ENCODE measurements around the gene XCL2. TPM values are rescaled to one million over a fixed set of nuclear protein-coding genes. Genes with fewer than 3 reads are reported as not detected.

Gene XCL2
- total RNA-seq, 1 experiment from 2014 or later: not detected

DNA sequence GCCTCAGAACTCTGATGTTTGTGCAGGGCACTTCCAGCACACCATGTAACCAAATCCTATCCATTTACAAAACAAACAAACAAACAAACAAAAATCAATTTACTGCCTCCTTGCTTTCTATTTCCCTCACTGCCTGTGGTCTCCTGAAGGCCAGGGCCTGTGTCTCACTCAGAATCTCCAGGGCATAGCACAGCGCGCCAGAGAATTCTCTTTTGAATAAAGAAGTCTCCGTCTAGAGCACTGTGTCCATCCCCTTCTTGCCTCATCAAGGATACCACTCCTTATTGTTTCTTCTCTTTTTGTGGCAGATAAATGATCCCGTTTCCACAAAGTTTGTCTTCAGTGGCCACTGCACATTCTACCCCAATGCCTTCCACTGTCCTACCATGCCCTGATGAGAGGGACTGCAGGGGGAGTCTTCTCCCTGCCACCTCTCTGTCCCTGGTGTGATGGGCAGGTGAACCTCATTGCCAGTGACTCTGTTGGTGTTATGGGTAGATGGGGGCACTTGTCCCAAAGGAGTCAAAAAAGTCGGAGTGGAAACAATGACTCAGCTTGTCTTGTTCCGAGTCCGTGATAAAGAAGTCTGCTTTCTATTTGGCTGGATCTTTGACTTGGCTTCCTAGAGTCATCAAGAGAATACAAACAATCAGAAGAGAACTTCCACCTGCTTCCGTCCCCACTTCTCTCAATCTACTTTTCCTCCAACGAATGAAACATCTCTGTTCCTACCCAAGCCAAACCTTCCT lies 30.0 kb downstream of the XCL2 start:
- DNase-seq (ENCODE audit: low spot score): no peak

DNA sequence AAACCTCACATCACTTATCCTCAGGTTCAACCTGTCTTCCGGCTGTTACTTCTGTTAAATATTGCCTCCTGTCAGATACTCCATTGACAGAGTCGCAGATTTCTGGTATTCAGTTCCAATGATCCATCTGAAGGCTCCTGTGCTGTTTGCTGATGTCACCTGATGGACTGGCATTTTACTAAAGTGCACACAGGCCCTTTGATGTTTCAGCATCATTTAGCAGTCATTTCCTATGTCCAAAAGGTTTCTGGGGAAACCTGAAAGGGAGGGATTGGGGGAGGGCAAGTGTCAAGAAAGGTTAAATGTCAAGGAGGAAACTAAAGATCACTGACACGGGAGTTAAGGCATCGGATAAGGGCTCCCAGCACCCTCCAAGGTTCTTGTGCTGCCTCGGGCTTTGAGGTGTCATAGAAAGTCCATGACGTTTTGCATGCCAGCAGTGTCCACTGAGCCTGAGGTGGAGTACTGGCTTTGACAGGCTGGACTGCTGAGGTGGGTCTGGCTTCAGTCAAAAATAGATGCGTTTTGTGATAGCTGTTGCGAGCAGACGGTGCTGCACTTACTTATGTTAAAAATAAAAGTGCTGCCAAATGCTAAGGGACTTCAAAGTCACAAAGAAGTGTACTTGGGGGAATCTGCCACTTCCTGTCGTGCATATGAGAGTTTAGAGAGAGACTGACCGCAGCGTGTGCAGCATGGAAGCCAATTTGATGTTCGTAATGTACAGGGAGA lies 30.8 kb downstream of the XCL2 start:
- no peak for DNase-seq (ENCODE audit: low spot score)

DNA sequence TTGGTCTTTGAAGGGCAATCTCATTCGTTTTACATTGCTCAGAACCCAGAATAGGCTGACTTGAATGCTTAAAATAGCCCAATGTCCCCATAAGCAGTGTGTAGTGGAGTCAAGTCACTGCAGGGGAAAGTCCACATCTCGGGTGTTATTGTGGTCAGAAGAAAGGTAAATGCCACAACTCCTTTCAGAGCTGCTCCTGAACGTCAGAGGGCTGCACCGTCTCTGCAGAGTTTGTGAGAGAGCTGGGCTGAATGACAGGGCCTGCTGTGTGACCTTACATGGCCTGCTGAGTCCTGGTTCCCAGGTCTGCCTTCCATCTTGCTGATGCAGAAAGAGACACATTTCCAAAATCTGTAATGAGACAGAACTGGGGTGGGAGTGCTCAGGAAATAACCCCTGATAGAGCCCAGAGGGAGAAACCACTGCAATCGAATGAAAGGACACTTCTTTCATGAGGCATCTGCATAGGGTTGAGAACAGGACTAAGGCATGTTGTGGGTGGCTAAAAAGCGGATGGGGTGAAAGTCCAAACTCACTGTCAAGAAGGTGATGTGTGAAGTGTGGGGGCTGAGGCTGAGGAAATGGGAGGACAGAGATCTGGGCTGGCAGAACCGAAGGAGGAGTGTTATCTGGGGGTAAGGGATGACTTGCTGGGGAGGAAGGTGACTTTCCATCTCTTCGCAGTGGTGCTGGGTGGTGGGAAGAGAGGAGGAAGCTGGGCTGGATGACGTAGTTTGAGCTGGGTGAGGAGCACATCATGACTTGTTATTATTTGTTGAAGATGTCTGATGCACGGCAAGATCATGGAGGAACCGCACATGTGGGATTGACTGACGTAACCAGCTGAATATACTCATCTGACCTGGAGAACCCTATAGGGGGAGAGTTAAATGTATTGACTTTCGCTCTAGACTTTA lies 33.7 kb downstream of the XCL2 start:
- no peak for DNase-seq (ENCODE audit: low spot score)

GRCh38 chr1:168509210-168509609 lies 34.6 kb downstream of the XCL2 start:
- no peak for DNase-seq (ENCODE audit: low spot score)

- DNase-seq (ENCODE audit: low spot score): no peak
Measured at GRCh38 chr1:168507828-168508227, 36.0 kb downstream of the XCL2 start.

DNA sequence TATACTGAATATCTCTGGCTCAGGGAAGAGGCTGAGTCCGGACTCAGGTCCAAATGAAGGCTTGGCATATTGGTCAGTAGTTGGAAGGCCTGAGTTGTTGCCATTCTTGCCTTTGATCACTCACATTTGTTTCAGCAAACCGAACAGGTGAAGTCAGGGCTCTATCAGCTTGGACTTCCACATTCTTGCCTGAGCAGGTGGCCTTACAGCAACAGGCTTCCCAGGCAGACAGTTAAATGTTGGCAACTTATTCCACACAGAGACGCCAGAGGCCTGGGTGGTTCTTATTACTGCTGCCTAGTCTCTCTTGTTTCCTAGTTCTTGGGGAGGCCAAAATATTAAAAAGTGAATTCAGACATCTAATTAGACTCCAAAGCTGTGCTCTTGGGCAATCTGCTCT lies 36.6 kb downstream of the XCL2 start:
- DNase-seq (ENCODE audit: low spot score): no peak

GRCh38 chr1:168506204-168506819 lies 37.5 kb downstream of the XCL2 start:
- DNase-seq (ENCODE audit: low spot score): no peak

- DNase-seq (ENCODE audit: low spot score): no peak
Measured at GRCh38 chr1:168505006-168505405, 38.8 kb downstream of the XCL2 start.

- DNase-seq (ENCODE audit: low spot score): peak; percentile 17
Measured at GRCh38 chr1:168504064-168504837, 39.5 kb downstream of the XCL2 start.

- DNase-seq (ENCODE audit: low spot score): peak; percentile 26
Measured at GRCh38 chr1:168499688-168500049, 44.1 kb downstream of the XCL2 start.

DNA sequence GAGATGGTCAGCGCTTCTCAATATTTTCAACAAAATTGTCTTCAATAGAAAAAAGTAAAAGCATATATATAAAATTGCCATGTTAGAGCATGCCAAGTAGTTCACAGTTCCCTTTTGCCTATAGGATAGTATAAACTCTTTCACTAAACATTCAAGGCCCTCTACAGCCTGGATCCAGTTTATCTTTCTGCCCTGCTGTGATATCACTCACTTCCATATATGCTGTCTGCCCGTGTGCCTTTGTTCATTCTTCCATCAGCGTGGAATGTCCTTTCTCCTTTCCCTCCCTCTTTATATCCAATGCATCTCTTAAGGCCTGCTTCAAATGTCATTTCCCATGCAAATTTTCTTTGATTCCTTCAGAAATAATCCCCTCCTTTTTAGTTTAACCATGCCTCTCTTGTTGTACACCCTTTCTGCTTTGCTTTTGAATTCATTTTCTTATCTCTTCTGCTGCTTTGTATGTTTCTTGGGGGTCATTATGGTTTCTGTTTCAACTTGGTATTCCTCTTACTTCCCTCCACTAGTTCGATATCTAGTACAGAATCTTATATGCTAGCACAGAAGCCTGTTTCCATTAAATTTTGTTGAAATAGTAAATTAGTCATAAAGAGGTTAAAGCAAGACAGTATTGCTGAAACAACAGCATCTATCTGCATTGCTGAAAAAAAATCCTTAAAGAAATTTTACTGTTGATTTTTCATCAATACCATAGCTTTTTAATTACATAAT lies 44.7 kb downstream of the XCL2 start:
- DNase-seq (ENCODE audit: low spot score): no peak

DNA sequence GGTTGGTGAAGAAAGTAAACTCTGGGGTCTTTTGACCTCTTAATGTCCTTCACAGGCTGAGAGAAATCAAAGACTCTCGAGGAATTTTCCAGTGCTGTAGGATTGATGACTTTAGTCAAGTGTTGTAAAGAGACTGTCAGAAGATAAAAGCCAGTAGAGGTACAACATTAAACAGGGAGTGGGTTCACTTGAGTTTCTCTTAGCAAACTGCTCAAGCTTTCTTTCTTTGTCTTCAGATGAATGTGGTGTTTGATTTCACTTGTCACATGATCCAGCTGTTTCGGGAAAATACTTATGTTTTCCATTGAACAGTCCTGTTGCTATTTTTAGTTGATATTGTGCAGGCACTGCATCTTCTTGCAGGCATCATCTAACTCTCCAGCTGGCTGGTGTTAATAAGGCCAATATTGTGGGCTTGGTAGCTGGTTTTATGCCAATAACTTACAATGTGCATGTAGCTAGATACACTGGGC lies 45.6 kb downstream of the XCL2 start:
- DNase-seq (ENCODE audit: low spot score): peak; percentile 54

DNA sequence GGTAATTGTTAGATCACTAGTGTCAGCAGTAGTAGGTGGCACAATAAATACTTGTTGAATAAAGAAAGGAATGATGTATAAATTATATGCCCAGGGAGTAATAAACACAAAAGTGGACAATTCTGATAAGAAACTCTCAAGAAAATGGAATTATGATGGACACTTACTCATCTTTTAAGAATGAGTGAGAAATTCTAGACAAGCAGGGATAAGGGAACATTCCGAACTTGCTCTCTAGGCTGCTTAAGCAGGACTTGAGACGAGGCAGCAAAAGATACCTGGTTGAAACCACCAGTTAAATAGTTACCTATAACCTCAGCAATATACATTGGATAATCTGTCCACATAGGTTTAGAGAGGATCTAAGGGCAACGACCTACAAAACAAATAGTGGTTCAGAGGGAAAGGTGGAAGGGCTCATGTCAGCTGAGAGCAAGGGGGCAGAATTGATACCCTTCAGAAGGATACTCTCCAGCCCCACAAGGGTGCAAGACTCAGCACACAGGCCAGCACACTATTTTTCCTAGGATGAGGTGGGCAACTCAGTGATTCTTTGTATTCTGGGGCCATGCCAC lies 46.3 kb downstream of the XCL2 start:
- DNase-seq (ENCODE audit: low spot score): no peak

GRCh38 chr1:168491527-168492164 lies 52.2 kb downstream of the XCL2 start:
- DNase-seq (ENCODE audit: low spot score): no peak

Other genes starting within 250 kb of the XCL2 start
- gene XCL1, start 32.6 kb upstream of the XCL2 start, total RNA-seq (2014; rRNA removed; shearing (Covaris generic)): not detected in 2 replicates
- gene DPT, start 185.2 kb upstream of the XCL2 start, total RNA-seq (2014; rRNA removed; shearing (Covaris generic)): 0.15 TPM in 1 of 2 replicates, not detected in the other

Measured in H4 (cell line).